H54 (cell line): ENCODE measurements around the gene GTF2H1.

Source experiments
- DNase-seq: peaks from one replicate; pipeline ENCODE4 v3.0.0; 2011; ENCODE audit warnings: low spot score, mixed read lengths; ENCODE audit not compliant: insufficient read length
- FAIRE-seq: peaks from 3 replicates; lab custom pipeline; 2011; peaks lifted over from hg19 to GRCh38; lab: Jason Lieb, UNC
- POLR2A ChIP-seq: IDR thresholded peaks from 2 replicates; pipeline ENCODE4 v1.6.1; 2011; ENCODE audit warnings: low read depth, mild to moderate bottlenecking, low read length

GTF2H1 gene

GRCh38 chr11:18329196-18329870, 7.0 kb downstream of the GTF2H1 start:
- no peak for TF ChIP-seq POLR2A
- DNase-seq: no peak
- peak; percentile 6 for FAIRE-seq

GRCh38 chr11:18330921-18331320, 8.6 kb downstream of the GTF2H1 start:
- FAIRE-seq (no peak), DNase-seq (no peak)
- no peak for TF ChIP-seq POLR2A

GRCh38 chr11:18332302-18332701, 9.9 kb downstream of the GTF2H1 start:
- no peak for TF ChIP-seq POLR2A
- FAIRE-seq (no peak), DNase-seq (no peak)

- FAIRE-seq (no peak), DNase-seq (no peak)
- no peak for TF ChIP-seq POLR2A
Observed at GRCh38 chr11:18332891-18333290, 10.5 kb downstream of the GTF2H1 start.

- FAIRE-seq (no peak), DNase-seq (no peak)
Observed at GRCh38 chr11:18347471-18348125, 25.2 kb downstream of the GTF2H1 start.

GRCh38 chr11:18352581-18352980, 30.2 kb downstream of the GTF2H1 start:
- FAIRE-seq: no peak
- TF ChIP-seq POLR2A: no peak
- no peak for DNase-seq

More at GRCh38 chr11:18347471-18348125, 25.2 kb downstream of the GTF2H1 start:
- TF ChIP-seq POLR2A: no peak

GRCh38 chr11:18358646-18359045, 36.3 kb downstream of the GTF2H1 start:
- FAIRE-seq (no peak), DNase-seq (no peak)
- no peak for TF ChIP-seq POLR2A

- FAIRE-seq (no peak), DNase-seq (no peak)
- TF ChIP-seq POLR2A: no peak
Observed at GRCh38 chr11:18361154-18361553, 38.8 kb downstream of the GTF2H1 start.

GRCh38 chr11:18364495-18365073, 42.2 kb downstream of the GTF2H1 start:
- no peak for FAIRE-seq
- TF ChIP-seq POLR2A: no peak
- DNase-seq: no peak

- FAIRE-seq (no peak), DNase-seq (no peak)
- TF ChIP-seq POLR2A: no peak
Observed at GRCh38 chr11:18365741-18366140, 43.4 kb downstream of the GTF2H1 start.

GRCh38 chr11:18366286-18366685, 43.9 kb downstream of the GTF2H1 start:
- no peak for DNase-seq
- FAIRE-seq: no peak
- no peak for TF ChIP-seq POLR2A

GRCh38 chr11:18367431-18367830, 45.1 kb downstream of the GTF2H1 start:
- no peak for DNase-seq
- TF ChIP-seq POLR2A: no peak
- no peak for FAIRE-seq

GRCh38 chr11:18368221-18368620, 45.9 kb downstream of the GTF2H1 start:
- DNase-seq: peak; percentile 30
- peak; percentile 88 for FAIRE-seq
- no peak for TF ChIP-seq POLR2A

GRCh38 chr11:18369398-18369797, 47.0 kb downstream of the GTF2H1 start:
- FAIRE-seq: no peak
- no peak for TF ChIP-seq POLR2A
- DNase-seq: no peak
